ENCODE measurements around the gene TNFRSF14.

TNFRSF14 gene

GRCh38 chr1:2604156-2604843, 48.1 kb downstream of the TNFRSF14 start:
- DNase-seq: no peak

- no peak for DNase-seq
Measured at GRCh38 chr1:2604844-2605508, 48.8 kb downstream of the TNFRSF14 start.

GRCh38 chr1:2605509-2606395, 49.6 kb downstream of the TNFRSF14 start:
- DNase-seq: no peak

GRCh38 chr1:2606396-2606880, 50.3 kb downstream of the TNFRSF14 start:
- no peak for DNase-seq

DNA sequence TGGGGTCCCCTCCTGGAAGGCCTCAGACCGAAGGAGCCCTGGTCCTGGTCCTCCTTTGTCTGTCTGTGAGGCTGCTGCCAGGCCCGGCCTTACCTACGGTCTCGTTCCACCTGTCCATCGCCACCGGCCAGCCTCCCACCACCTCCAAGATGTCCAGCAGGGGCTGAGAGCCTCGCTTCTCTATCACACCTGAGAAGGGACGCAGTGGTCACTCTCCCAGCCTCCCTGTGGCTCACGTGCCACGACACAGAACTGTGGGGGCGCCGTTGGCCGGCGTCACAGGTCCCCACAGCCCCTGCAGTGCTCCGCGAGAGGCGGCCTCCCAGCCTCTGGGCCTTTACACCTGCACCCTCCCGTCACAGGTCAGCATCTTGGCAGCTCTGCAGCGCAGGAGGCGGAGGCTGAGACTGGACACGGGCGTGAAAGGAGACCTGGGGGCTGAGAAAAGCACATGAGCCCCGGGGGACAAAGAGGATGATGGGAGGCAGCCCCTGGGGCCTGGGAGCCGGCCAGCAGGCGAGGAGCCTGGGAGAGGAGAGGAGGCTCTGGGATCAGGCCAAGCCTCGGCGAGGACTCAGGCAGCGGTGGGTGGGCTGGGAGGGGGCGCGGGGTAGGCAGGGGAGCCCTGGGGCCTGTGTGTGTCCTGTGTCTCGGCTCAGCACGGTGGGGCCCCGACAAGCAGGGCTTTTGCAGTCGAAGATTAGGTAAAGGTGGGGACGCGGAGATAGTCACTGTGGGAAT, 50.9 kb downstream of the TNFRSF14 start:
- no peak for DNase-seq

GRCh38 chr1:2607641-2608091, 51.5 kb downstream of the TNFRSF14 start:
- DNase-seq: no peak

- DNase-seq: no peak
Measured at GRCh38 chr1:2609319-2610035, 53.3 kb downstream of the TNFRSF14 start.

DNA sequence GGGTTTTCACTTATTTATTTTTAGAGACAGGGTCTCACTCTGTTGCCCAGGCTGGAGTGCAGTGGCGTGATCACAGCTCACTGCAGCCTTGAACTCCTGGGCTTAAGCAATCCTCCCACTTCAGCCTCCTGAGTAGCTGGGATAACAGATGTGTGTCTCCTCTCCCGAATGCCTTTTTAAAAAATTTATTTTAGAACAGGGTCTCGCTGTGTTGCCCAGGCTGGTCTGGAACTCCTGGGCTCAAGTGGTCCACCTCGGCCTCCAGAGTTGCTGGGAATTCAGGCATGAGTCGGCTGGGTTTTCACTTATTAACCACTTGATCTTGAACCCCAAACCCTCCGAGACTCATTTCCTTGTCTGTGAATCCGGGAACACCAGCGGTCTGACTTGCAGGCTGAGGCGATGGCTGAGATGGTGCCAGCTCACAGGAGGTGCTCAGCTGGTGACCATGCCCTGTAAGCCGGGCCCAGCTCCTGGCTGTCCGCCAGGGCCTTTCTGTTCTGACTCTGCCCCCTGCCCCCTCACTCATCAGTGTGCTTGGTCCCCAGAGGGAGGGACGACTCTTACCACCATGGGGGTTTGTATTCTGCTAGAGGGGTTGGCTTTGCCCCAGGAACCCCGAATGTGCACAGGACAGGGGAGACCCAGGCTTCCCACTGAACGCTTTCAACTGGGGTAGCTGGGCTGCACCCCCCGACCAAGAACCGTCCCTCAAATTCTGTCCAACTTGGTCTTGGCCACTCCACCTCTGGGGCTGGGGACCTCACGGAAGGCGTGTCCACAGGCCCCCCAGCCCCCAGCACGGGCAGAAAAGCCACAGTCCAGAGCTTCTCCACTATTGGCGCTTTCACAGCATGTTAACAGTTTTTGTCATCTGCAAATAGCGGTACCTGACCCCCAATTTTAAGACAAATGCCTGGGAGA, 54.1 kb downstream of the TNFRSF14 start:
- DNase-seq: no peak

GRCh38 chr1:2611031-2611501, 54.9 kb downstream of the TNFRSF14 start:
- peak; percentile 47 to 51 for DNase-seq

- DNase-seq: no peak
Measured at GRCh38 chr1:2611621-2612437, 55.7 kb downstream of the TNFRSF14 start.

DNA sequence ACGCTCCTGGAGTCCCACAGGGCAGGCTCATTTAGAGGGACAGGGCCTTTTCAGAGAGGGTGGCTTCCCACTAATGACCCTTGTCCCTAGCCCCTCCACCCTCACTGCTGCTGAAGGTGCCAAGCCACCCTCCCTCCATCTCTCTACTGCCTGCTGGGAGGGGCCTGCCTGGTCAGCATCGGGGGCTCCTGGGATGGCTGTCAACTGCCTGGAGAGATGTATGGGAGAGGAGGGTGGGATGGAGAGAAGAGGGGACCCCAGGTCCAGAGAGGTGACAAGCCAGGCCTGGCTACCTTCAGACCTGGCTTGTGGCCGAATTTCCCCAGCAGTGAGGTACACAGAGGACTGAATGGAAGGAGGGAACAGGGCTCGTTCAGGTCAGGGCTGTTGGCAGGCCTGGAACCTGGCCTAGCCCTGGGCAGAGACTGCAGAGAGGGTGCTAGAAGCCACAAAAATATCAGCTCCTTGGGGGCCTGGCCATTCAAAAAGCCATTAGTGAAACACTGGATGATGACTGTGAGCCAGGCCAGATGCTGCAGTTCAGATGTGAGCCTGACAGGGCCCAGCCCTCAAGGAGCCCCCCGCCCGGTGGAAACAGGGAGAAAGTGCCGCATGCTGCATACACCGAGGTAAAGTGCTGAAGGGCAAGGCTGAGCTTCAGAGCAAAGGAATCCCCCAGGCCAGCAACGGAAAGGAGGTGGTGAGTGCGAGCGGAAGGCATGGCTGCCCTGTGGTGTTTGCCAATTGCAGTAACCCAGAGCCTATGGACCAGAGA, 56.6 kb downstream of the TNFRSF14 start:
- no peak for DNase-seq

All from activated CD4-positive, alpha-beta T cell treated with anti-CD3 and anti-CD28 coated beads, Interleukin-2, amount 50 U/mL, for 48 hours (primary cell).